Liver (tissue), 9 donors: ENCODE data around the gene CD209. TPM values are rescaled to one million over a fixed set of nuclear protein-coding genes. Genes with fewer than 3 reads are reported as not detected.
"Not testable (repeated sequence)": the region's sequence is repeated elsewhere in the genome, so short reads cannot be mapped to it uniquely, and the experiment has no call there.

ENCODE experiments used
- DNase-seq: peaks from one replicate; pipeline ENCODE4 v3.0.0-alpha.2; 2017; ENCODE audit warnings: low spot score
- H3K27ac ChIP-seq, 2 donors: one replicate each; pipeline ENCODE4 v1.7.0; 2013; ENCODE audit warnings: inconsistent platforms in 2 of 2, low read length in 2 of 2, control low read depth in 1 of 2, low read depth in 1 of 2, mild to moderate bottlenecking in 1 of 2
- H3K27me3 ChIP-seq, 4 donors: one replicate each; pipeline versions ENCODE4 v1.6.1 to v1.7.0; 2013; ENCODE audit warnings: low read length in 3 of 4, inconsistent platforms in 1 of 4, mild to moderate bottlenecking in 1 of 4, moderate library complexity in 1 of 4; ENCODE audit not compliant: control insufficient read depth in 4 of 4, insufficient read depth in 4 of 4
- H3K36me3 ChIP-seq, 4 donors: one replicate each; pipeline versions ENCODE4 v1.6.1 to v1.7.0; 2013; ENCODE audit warnings: low read length in 3 of 4, mild to moderate bottlenecking in 3 of 4, low read depth in 1 of 4, moderate library complexity in 1 of 4; ENCODE audit not compliant: control insufficient read depth in 4 of 4, insufficient read depth in 3 of 4
- H3K4me1 ChIP-seq, 4 donors: one replicate each; pipeline versions ENCODE4 v1.6.1 to v1.7.0; 2013; ENCODE audit warnings: low read length in 3 of 4, mild to moderate bottlenecking in 3 of 4, moderate library complexity in 1 of 4; ENCODE audit not compliant: control insufficient read depth in 4 of 4, insufficient read depth in 4 of 4
- H3K4me3 ChIP-seq, 3 donors: one replicate each; pipeline versions ENCODE4 v1.6.1 to v1.7.0; 2013; ENCODE audit warnings: low read length in 3 of 3, control low read depth in 1 of 3, low read depth in 1 of 3, mild to moderate bottlenecking in 1 of 3
- H3K9ac ChIP-seq, 2 donors: one replicate each; pipeline ENCODE4 v1.7.0; 2013; ENCODE audit warnings: low read length in 2 of 2, mild to moderate bottlenecking in 2 of 2, moderate library complexity in 2 of 2, control low read depth in 1 of 2, low read depth in 1 of 2
- H3K9me3 ChIP-seq, 4 donors: one replicate each; pipeline versions ENCODE4 v1.6.1 to v1.7.0; 2013; ENCODE audit warnings: low read length in 3 of 4; ENCODE audit not compliant: control insufficient read depth in 4 of 4
- ATF3 ChIP-seq: IDR thresholded peaks from 2 replicates; pipeline ENCODE4 v1.6.1; 2016; ENCODE audit warnings: antibody characterized with exemption
- EGR1 ChIP-seq, 2 donors: IDR thresholded peaks; 2 replicates each; pipeline ENCODE4 v1.6.1; 2016 to 2018; ENCODE audit warnings: antibody characterized with exemption in 2 of 2, low read depth in 2 of 2
- FOXA1 ChIP-seq: IDR thresholded peaks from 2 replicates; pipeline ENCODE4 v1.6.1; 2016; ENCODE audit warnings: antibody characterized with exemption
- FOXA2 ChIP-seq: IDR thresholded peaks from 2 replicates; pipeline ENCODE4 v1.6.1; 2016; ENCODE audit warnings: antibody characterized with exemption
- GABPA ChIP-seq, 2 donors: IDR thresholded peaks in 1 of 2; conservative IDR thresholded peaks in 1 of 2; 2 replicates each; pipeline ENCODE4 v1.6.1; 2016; ENCODE audit warnings: antibody characterized with exemption in 2 of 2, mild to moderate bottlenecking in 1 of 2, moderate library complexity in 1 of 2
- HNF4A ChIP-seq, 2 donors: conservative IDR thresholded peaks; 2 replicates each; pipeline ENCODE4 v1.6.1; 2016; ENCODE audit warnings: antibody characterized with exemption in 2 of 2, mild to moderate bottlenecking in 2 of 2
- HNF4G ChIP-seq: IDR thresholded peaks from 2 replicates; pipeline ENCODE4 v1.6.1; 2016; ENCODE audit warnings: antibody characterized with exemption
- JUND ChIP-seq, 2 donors: IDR thresholded peaks; 2 replicates each; pipeline ENCODE4 v1.6.1; 2016; ENCODE audit warnings: antibody characterized with exemption in 2 of 2
- MAX ChIP-seq: IDR thresholded peaks from 2 replicates; pipeline ENCODE4 v1.6.1; 2016; ENCODE audit warnings: antibody characterized with exemption
- NR2F2 ChIP-seq: IDR thresholded peaks from 2 replicates; pipeline ENCODE4 v1.6.1; 2016; ENCODE audit warnings: antibody characterized with exemption
- RAD21 ChIP-seq, 2 donors: IDR thresholded peaks; 2 replicates each; pipeline ENCODE4 v1.6.1; 2016; ENCODE audit warnings: antibody characterized with exemption in 2 of 2, mild to moderate bottlenecking in 2 of 2
- REST ChIP-seq: IDR thresholded peaks from 2 replicates; pipeline ENCODE4 v1.6.1; 2016; ENCODE audit warnings: antibody characterized with exemption, mild to moderate bottlenecking
- RXRA ChIP-seq, 2 donors: IDR thresholded peaks; 2 replicates each; pipeline ENCODE4 v1.6.1; 2017 to 2018; ENCODE audit warnings: antibody characterized with exemption in 2 of 2, mild to moderate bottlenecking in 1 of 2
- SP1 ChIP-seq: IDR thresholded peaks from 2 replicates; pipeline ENCODE4 v1.6.1; 2018; ENCODE audit warnings: antibody characterized with exemption, mild to moderate bottlenecking
- TAF1 ChIP-seq: conservative IDR thresholded peaks from 2 replicates; pipeline ENCODE4 v1.6.1; 2016; ENCODE audit warnings: antibody characterized with exemption, mild to moderate bottlenecking
- YY1 ChIP-seq: IDR thresholded peaks from 2 replicates; pipeline ENCODE4 v1.6.1; 2016; ENCODE audit warnings: antibody characterized with exemption, mild to moderate bottlenecking
- ZBTB33 ChIP-seq: IDR thresholded peaks from 2 replicates; pipeline ENCODE4 v1.6.1; 2016; ENCODE audit warnings: antibody characterized with exemption
- WGBS: extraction: QIAGEN DNeasy Blood & Tissue Kit; methylation state at CpG from one replicate; pipeline ENCODE4 v1.1.7; 2013; 5-methylcytosine and 5-hydroxymethylcytosine counted together
- polyA plus RNA-seq, 2 donors: library from polyadenylated mRNA; stranded (reverse) in 1 of 2; unstranded in 1 of 2; fragments of 200-250 nt in 1 of 2; fragments of >200 nt in 1 of 2; fragmentation: Nextera tagmentation in 1 of 2; extraction: Ambion mirVana in 1 of 2; gene quantifications; one replicate each; pipeline versions ENCODE4 v1.2.1 to v1.2.3, GENCODE V29; 2013 to 2015
- total RNA-seq, 2 donors: library from RNA; depleted of rRNA; stranded (reverse); fragments of >200 nt; gene quantifications; one replicate each; pipeline ENCODE4 v1.2.3, GENCODE V29; 2014
- TF ChIP-seq, protein P1 (sequence below): fragments of 150-350 bp; IDR thresholded peaks from 2 replicates; pipeline ENCODE4 v1.5.1; 2017; ENCODE audit warnings: improper control_type of control experiment, low read depth, low read length; ENCODE audit not compliant: missing input control
- donor health status: healthy.
- donor health status: healthy.
- donor health status: healthy.
- donor health status: healthy.
- donor health status: healthy.

The CD209 gene
- total and polyA plus RNA-seq, 4 donors, result 0.44 to 3.5 (median 1.8) TPM

- peaks cover 0 to 5% (median 2%) of the 10 kb centered on the region in 4 donors for H3K4me1 ChIP-seq
- no peak overlapping the region for H3K9ac ChIP-seq
- H3K36me3 ChIP-seq, result no peaks in the 10 kb centered on the region
- no peaks in the 10 kb centered on the region for H3K9me3 ChIP-seq
- no peak overlapping the region for H3K4me3 ChIP-seq
- TF ChIP-seq FOXA1 (no peak), RAD21 (IDR thresholded peaks at IDR 0.05) (no peak), GABPA (IDR thresholded peaks at IDR 0.05 in 1 of 2, conservative IDR thresholded peaks at IDR 0.05 in 1 of 2) (no peak), HNF4A (conservative IDR thresholded peaks at IDR 0.05) (no peak), HNF4G (no peak), FOXA2 (no peak), SP1 (no peak), YY1 (no peak), JUND (IDR thresholded peaks at IDR 0.05) (no peak), MAX (no peak), ATF3 (no peak), NR2F2 (no peak), TAF1 (no peak), ZBTB33 (no peak), RXRA (IDR thresholded peaks at IDR 0.05) (no peak), EGR1 (IDR thresholded peaks at IDR 0.05; ENCODE audit: low read depth in 2 of 2) (no peak), REST (no peak)
- TF ChIP-seq, protein P1, sequence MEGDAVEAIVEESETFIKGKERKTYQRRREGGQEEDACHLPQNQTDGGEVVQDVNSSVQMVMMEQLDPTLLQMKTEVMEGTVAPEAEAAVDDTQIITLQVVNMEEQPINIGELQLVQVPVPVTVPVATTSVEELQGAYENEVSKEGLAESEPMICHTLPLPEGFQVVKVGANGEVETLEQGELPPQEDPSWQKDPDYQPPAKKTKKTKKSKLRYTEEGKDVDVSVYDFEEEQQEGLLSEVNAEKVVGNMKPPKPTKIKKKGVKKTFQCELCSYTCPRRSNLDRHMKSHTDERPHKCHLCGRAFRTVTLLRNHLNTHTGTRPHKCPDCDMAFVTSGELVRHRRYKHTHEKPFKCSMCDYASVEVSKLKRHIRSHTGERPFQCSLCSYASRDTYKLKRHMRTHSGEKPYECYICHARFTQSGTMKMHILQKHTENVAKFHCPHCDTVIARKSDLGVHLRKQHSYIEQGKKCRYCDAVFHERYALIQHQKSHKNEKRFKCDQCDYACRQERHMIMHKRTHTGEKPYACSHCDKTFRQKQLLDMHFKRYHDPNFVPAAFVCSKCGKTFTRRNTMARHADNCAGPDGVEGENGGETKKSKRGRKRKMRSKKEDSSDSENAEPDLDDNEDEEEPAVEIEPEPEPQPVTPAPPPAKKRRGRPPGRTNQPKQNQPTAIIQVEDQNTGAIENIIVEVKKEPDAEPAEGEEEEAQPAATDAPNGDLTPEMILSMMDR, result no peak
- 84% methylated on average over 3 of the region's 3 CpGs for WGBS
- no peak overlapping the region for H3K27ac ChIP-seq
- peaks cover 0 to 2% (median 0%) of the 10 kb centered on the region in 4 donors for H3K27me3 ChIP-seq
- DNase-seq, result no peak
These were observed 46.2 kb upstream of the CD209 start for GRCh38 chr19:7793493-7793892.

- H3K27me3 ChIP-seq, H3K36me3 ChIP-seq, DNase-seq, H3K9ac ChIP-seq, H3K27ac ChIP-seq, H3K9me3 ChIP-seq, H3K4me1 ChIP-seq, H3K4me3 ChIP-seq: not testable (repeated sequence)
- 85% methylated on average over 7 of the region's 7 CpGs for WGBS
These were observed 45.4 kb upstream of the CD209 start for GRCh38 chr19:7792701-7793100.
